HepG2 (cell line): ENCODE data around the gene TNXB. TPM values are rescaled to one million over a fixed set of nuclear protein-coding genes. Genes with fewer than 3 reads are reported as not detected.

Source experiments
- ATAC-seq: fragments of 200-7000 bp; cut with Tn5 transposase; 3 replicates; pipeline ENCODE4 v1.9.1; 2020; ENCODE audit warnings: mild to moderate bottlenecking, moderate library complexity
- BruUV-seq: library from RNA; stranded (reverse); fragments of 400-500 nt; replicated peaks from 2 replicates; lab custom pipeline; 2021; lab: Mats Ljungman, UMichigan
- CTCF ChIA-PET: fragments of 300-600 bp; formaldehyde crosslinking; extraction: SDS; loops from one replicate; lab custom pipeline; 2021; ENCODE audit warnings: low total read pairs, inconsistent platforms, low intra/inter-chr PET ratio; lab: Yijun Ruan, JAX
- POLR2A ChIA-PET: fragments of 350-600 bp; sonication (Branson Sonifier 250); formaldehyde crosslinking; loops from one replicate; lab custom pipeline; 2020; ENCODE audit warnings: antibody characterized with exemption, inconsistent platforms; lab: Yijun Ruan, JAX
- DNase-seq: peaks from one replicate; pipeline ENCODE4 v3.0.0-alpha.2; 2015; ENCODE audit warnings: low spot score
- FAIRE-seq: peaks from 3 replicates; lab custom pipeline; 2011; peaks lifted over from hg19 to GRCh38; lab: Jason Lieb, UNC
- H2AFZ ChIP-seq: one replicate; pipeline ENCODE4 v1.6.1; 2011; ENCODE audit warnings: low read length, inconsistent platforms
- H3K27ac ChIP-seq: fragments of 300-600 bp; 3 replicates; pipeline ENCODE4 v1.8.0; 2011; ENCODE audit warnings: mixed run types, mild to moderate bottlenecking, mixed read lengths, low read length, inconsistent platforms; ENCODE audit not compliant: insufficient read depth; ENCODE audit errors: extremely low read length
- H3K27me3 ChIP-seq, 2 experiments: fragments of 200-600 bp in 1 of 2; 2 replicates in 1 of 2; 3 replicates in 1 of 2; pipeline versions ENCODE4 v1.6.0 to v1.8.0; 2011; ENCODE audit warnings: low read length in 2 of 2, mild to moderate bottlenecking in 2 of 2, moderate library complexity in 2 of 2, inconsistent platforms in 1 of 2; ENCODE audit not compliant: insufficient read depth in 2 of 2, control insufficient read depth in 1 of 2
- H3K36me3 ChIP-seq, 2 experiments: fragments of 200-600 bp in 1 of 2; replicated peaks in 1 of 2; 2 replicates in 1 of 2; 3 replicates in 1 of 2; pipeline versions ENCODE4 v1.5.1 to v1.8.0; 2011; ENCODE audit warnings: low read length in 2 of 2, inconsistent platforms in 1 of 2; ENCODE audit not compliant: insufficient read depth in 2 of 2, control insufficient read depth in 1 of 2
- H3K4me1 ChIP-seq: 2 replicates; pipeline ENCODE4 v1.5.1; 2012; ENCODE audit warnings: low read length, inconsistent platforms; ENCODE audit not compliant: insufficient read depth
- H3K4me2 ChIP-seq: 2 replicates; pipeline ENCODE4 v1.6.0; 2011; ENCODE audit warnings: low read depth, low read length, inconsistent platforms
- H3K4me3 ChIP-seq, 3 experiments: fragments of 200-600 bp in 1 of 3; sonication (generic), shearing (Covaris generic) in 1 of 3; replicated peaks in 1 of 3; 2 replicates each; pipeline ENCODE4 v1.5.1; 2011 to 2016; ENCODE audit warnings: low read length in 3 of 3, inconsistent platforms in 2 of 3, low read depth in 2 of 3, mild to moderate bottlenecking in 2 of 3, control low read depth in 1 of 3, mixed read lengths in 1 of 3; ENCODE audit not compliant: insufficient read depth in 1 of 3
- H3K79me2 ChIP-seq: one replicate; pipeline ENCODE4 v1.6.1; 2011; ENCODE audit warnings: low read length, inconsistent platforms; ENCODE audit not compliant: insufficient read depth
- H3K9ac ChIP-seq: 2 replicates; pipeline ENCODE4 v1.6.0; 2011; ENCODE audit warnings: mild to moderate bottlenecking, low read depth, low read length, inconsistent platforms; ENCODE audit not compliant: insufficient read depth
- H3K9me3 ChIP-seq: 2 replicates; pipeline ENCODE4 v1.5.1; 2012; ENCODE audit warnings: mild to moderate bottlenecking, low read length
- H4K20me1 ChIP-seq: 2 replicates; pipeline ENCODE4 v1.6.0; 2011; ENCODE audit warnings: inconsistent platforms, mild to moderate bottlenecking, low read length, moderate library complexity; ENCODE audit not compliant: insufficient read depth
- AHDC1 ChIP-seq: sonication (generic); formaldehyde crosslinking; IDR thresholded peaks from 2 replicates; pipeline ENCODE4 v1.5.1; 2020; ENCODE audit warnings: mild to moderate bottlenecking, missing genetic modification reagents, borderline replicate concordance
- ATF7 ChIP-seq, 2 experiments: fragments of 450-650 bp in 1 of 2; sonication (generic) in 1 of 2; formaldehyde crosslinking in 1 of 2; IDR thresholded peaks; 2 replicates each; pipeline versions ENCODE4 v1.4.0 to v1.6.1; 2016 to 2020; ENCODE audit warnings: antibody characterized with exemption in 1 of 2, mild to moderate bottlenecking in 1 of 2, missing genetic modification reagents in 1 of 2
- IKZF1 ChIP-seq: fragments of 450-650 bp; IDR thresholded peaks from 2 replicates; pipeline ENCODE4 v1.7.1; 2016
- IRF1 ChIP-seq: sonication (generic); formaldehyde crosslinking; IDR thresholded peaks from 2 replicates; pipeline ENCODE4 v1.4.0; 2020; ENCODE audit warnings: low read depth, mild to moderate bottlenecking, missing genetic modification reagents
- WIZ ChIP-seq: sonication (generic); formaldehyde crosslinking; IDR thresholded peaks from 2 replicates; pipeline ENCODE4 v1.5.1; 2020; ENCODE audit warnings: mild to moderate bottlenecking, missing genetic modification reagents
- ZFAT ChIP-seq: sonication (generic); formaldehyde crosslinking; conservative IDR thresholded peaks from 2 replicates; pipeline ENCODE4 v1.8.1; 2023; ENCODE audit warnings: missing genetic modification reagents, inconsistent platforms
- ZNF451 ChIP-seq: sonication (generic); formaldehyde crosslinking; IDR thresholded peaks from 2 replicates; pipeline ENCODE4 v1.5.0; 2020; ENCODE audit warnings: mild to moderate bottlenecking, missing genetic modification reagents
- ZNF512B ChIP-seq: sonication (generic); formaldehyde crosslinking; IDR thresholded peaks from 2 replicates; pipeline ENCODE4 v1.5.1; 2020; ENCODE audit warnings: missing genetic modification reagents, mild to moderate bottlenecking, borderline replicate concordance
- WGBS: methylation state at CpG from one replicate; pipeline ENCODE4 v1.1.6; 2017; ENCODE audit warnings: low lambda C conversion rate; 5-methylcytosine and 5-hydroxymethylcytosine counted together
- in situ Hi-C: cut with HindIII; loops from 2 replicates; pipeline ENCODE4 v1.10.0; 2017; ENCODE audit warnings: low pct_unique_long_range_greater_than_20kb; ENCODE audit not compliant: extremely low pct_ligation_motif_present
- intact Hi-C: fragments of 100-400 bp; cut with micrococcal nuclease; formaldehyde crosslinking; loops from one replicate; pipeline ENCODE4 v1.10.0; 2022; ENCODE audit not compliant: unreplicated experiment
- polyA plus RNA-seq, 8 experiments: library from polyadenylated mRNA; depleted of rRNA in 3 of 8; stranded (reverse) in 7 of 8; unstranded in 1 of 8; fragments of >200 nt; fragmentation: Illumina TruSeq in 4 of 8; extraction: Trizol in 4 of 8; gene quantifications; 2 replicates each; pipeline versions ENCODE4 v1.2.1 to v1.2.3, GENCODE V29; 2011 to 2016; ENCODE audit warnings: low read depth in 4 of 8, missing spikeins in 1 of 8, mixed read lengths in 1 of 8; ENCODE audit not compliant: insufficient read depth in 1 of 8
- total RNA-seq, 5 experiments: library from RNA; depleted of rRNA; stranded (reverse); fragments of >200 nt; fragmentation: Illumina TruSeq; extraction: Trizol; gene quantifications; 2 replicates each; pipeline ENCODE4 v1.2.3, GENCODE V29; 2016; ENCODE audit warnings: low read depth in 1 of 5
- TF ChIP-seq, protein P1 (sequence below): sonication (generic); formaldehyde crosslinking; IDR thresholded peaks from 2 replicates; pipeline ENCODE4 v1.8.1; 2023; ENCODE audit warnings: mild to moderate bottlenecking, missing genetic modification reagents

TNXB gene
- total and polyA plus RNA-seq, 2 of the 13 experiments (the other 11 are each of a cell fraction or from before 2014, with no cell fraction given), result 1.6 to 2.7 TPM

DNA sequence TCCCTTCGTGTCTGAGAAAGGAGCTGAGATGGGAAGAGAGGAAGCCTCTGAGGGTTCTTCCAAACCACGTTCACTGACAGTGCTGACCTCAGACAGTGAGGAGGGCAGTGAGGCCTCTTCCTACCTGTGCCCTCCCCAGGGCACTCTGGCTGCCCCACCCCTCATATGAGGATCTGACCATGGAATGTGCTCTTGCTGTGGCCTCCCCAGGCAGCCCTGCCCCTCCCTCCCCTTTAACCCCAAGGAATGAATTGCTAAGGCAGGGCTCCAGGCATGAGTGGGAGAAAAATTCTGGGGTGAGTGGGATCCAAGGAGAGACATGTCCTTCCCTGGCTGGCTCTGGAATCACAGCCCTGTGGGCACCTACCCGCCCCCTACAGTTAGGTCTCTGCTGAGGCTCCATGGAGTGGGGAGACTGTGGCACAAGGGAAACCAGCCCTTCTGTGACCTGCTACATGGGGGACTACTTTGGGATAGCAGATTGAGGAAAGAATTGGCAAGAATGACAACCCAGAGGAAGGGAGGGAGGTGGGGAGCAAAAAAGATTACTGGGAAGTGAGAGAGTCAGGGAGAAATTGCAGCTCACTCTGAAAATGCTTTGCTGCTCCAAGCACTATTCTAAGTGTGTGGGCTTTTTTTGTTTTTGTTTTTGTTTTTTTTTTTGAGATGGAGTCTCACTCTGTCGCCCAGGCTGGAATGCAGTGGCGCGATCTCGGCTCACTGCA is 29.4 kb downstream of the TNXB start:
- peaks cover 15% of the 10 kb centered on the region for H3K4me1 ChIP-seq
- no peak overlapping the region for H3K4me2 ChIP-seq
- no peak overlapping the region for H3K27ac ChIP-seq
- no peak overlapping the region for H2AFZ ChIP-seq
- in situ Hi-C loops (loop anchor here (25.0 kb wide), 1 partner anchor 708 kb away; no protein-coding TSS in a partner anchor), intact Hi-C loops (no loop called here)
- no TSS peak for BruUV-seq
- POLR2A ChIA-PET, result no interaction called here
- H3K4me3 ChIP-seq, result no peak overlapping the region
- H3K27me3 ChIP-seq, result peaks cover 8 to 83% of the 10 kb centered on the region in 2 experiments; a peak in 4 of 5 replicates
- no peaks in the 10 kb centered on the region for H3K79me2 ChIP-seq
- H3K36me3 ChIP-seq, result no peaks in the 10 kb centered on the region
- 45% methylated on average over 7 of the region's 7 CpGs for WGBS
- DNase-seq, result no peak
- no peak for FAIRE-seq
- ATAC-seq, result peak; percentile 22; the same call in 2 of the 3 replicates
- no peaks in the 10 kb centered on the region for H4K20me1 ChIP-seq
- no peaks in the 10 kb centered on the region for H3K9me3 ChIP-seq
- CTCF ChIA-PET, result no interaction called here
- H3K9ac ChIP-seq, result no peak overlapping the region
- TF ChIP-seq, protein P1, sequence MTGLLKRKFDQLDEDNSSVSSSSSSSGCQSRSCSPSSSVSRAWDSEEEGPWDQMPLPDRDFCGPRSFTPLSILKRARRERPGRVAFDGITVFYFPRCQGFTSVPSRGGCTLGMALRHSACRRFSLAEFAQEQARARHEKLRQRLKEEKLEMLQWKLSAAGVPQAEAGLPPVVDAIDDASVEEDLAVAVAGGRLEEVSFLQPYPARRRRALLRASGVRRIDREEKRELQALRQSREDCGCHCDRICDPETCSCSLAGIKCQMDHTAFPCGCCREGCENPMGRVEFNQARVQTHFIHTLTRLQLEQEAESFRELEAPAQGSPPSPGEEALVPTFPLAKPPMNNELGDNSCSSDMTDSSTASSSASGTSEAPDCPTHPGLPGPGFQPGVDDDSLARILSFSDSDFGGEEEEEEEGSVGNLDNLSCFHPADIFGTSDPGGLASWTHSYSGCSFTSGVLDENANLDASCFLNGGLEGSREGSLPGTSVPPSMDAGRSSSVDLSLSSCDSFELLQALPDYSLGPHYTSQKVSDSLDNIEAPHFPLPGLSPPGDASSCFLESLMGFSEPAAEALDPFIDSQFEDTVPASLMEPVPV (CRISPR knock-in tag), result no peak
- TF ChIP-seq ZFAT (CRISPR knock-in tag) (no peak), IRF1 (CRISPR knock-in tag) (no peak), ATF7 (IDR thresholded peaks at IDR 0.05) (no peak), ATF7 (CRISPR knock-in tag; IDR thresholded peaks at IDR 0.05) (no peak), IKZF1 (no peak), ZNF512B (CRISPR knock-in tag) (no peak), AHDC1 (CRISPR knock-in tag) (no peak), WIZ (no peak), ZNF451 (CRISPR knock-in tag) (no peak)
